Effector memory CD4-positive, alpha-beta T cell (primary cell): ENCODE results near the gene KRT33A.
"Not testable (repeated sequence)": the region's sequence is repeated elsewhere in the genome, so short reads cannot be mapped to it uniquely, and the experiment has no call there.

Source experiments
- DNase-seq, 3 donors: peaks; one replicate each; pipeline ENCODE4 v3.0.0-alpha.2; 2020
- H3K27ac ChIP-seq: 2 replicates; pipeline ENCODE4 v1.7.0; 2013; ENCODE audit warnings: mild to moderate bottlenecking, low read length, moderate library complexity; ENCODE audit not compliant: insufficient read depth, poor library complexity, severe bottlenecking
- H3K27me3 ChIP-seq: replicated peaks from 2 replicates; pipeline ENCODE4 v1.7.0; 2013; ENCODE audit warnings: mild to moderate bottlenecking, low read length; ENCODE audit not compliant: insufficient read depth, control insufficient read depth, poor library complexity, severe bottlenecking
- H3K36me3 ChIP-seq: 2 replicates; pipeline ENCODE4 v1.7.0; 2013; ENCODE audit warnings: mild to moderate bottlenecking, low read length, moderate library complexity; ENCODE audit not compliant: control insufficient read depth, insufficient read depth
- H3K4me1 ChIP-seq: 2 replicates; pipeline ENCODE4 v1.7.0; 2013; ENCODE audit warnings: low read length, mild to moderate bottlenecking; ENCODE audit not compliant: control insufficient read depth, insufficient read depth, poor library complexity, severe bottlenecking
- H3K4me3 ChIP-seq: 2 replicates; pipeline ENCODE4 v1.7.0; 2013; ENCODE audit warnings: low read length, low read depth, mild to moderate bottlenecking; ENCODE audit not compliant: insufficient read depth, poor library complexity, severe bottlenecking
- H3K9me3 ChIP-seq: 2 replicates; pipeline ENCODE4 v1.7.0; 2013; ENCODE audit warnings: mild to moderate bottlenecking, low read length, moderate library complexity; ENCODE audit not compliant: control insufficient read depth

The KRT33A gene

GRCh38 chr17:41390411-41390938, 39.8 kb upstream of the KRT33A start:
- no peak for DNase-seq
- Histone ChIP-seq H3K27ac (no peak overlapping the region), H3K4me1 (no peaks in the 10 kb centered on the region), H3K4me3 (no peak overlapping the region), H3K36me3 (no peaks in the 10 kb centered on the region), H3K9me3 (no peaks in the 10 kb centered on the region), H3K27me3 (no peaks in the 10 kb centered on the region)

DNA sequence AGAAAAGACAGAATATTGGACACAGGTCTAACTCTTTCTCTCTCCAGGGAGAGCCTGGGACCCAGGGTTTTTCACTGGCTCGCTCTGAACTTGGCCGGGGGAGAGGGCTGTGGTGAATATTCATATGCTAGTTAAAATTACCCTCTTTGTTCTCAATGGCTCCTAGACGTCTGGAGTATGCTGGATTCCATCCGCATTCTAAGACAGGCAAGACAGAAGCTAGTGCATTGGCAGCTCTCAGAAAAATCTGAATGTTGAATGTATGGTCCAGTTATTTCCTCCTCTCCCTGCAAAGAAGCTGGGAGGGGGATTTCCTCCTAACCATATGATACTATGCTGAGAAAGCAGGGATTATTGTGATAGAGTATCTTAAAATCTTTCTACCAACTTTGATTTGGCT, 37.0 kb upstream of the KRT33A start:
- Histone ChIP-seq H3K4me3 (no peak overlapping the region), H3K36me3 (no peaks in the 10 kb centered on the region), H3K27ac (no peak overlapping the region), H3K4me1 (no peaks in the 10 kb centered on the region), H3K9me3 (no peaks in the 10 kb centered on the region), H3K27me3 (no peaks in the 10 kb centered on the region)
- DNase-seq = no peak

DNA sequence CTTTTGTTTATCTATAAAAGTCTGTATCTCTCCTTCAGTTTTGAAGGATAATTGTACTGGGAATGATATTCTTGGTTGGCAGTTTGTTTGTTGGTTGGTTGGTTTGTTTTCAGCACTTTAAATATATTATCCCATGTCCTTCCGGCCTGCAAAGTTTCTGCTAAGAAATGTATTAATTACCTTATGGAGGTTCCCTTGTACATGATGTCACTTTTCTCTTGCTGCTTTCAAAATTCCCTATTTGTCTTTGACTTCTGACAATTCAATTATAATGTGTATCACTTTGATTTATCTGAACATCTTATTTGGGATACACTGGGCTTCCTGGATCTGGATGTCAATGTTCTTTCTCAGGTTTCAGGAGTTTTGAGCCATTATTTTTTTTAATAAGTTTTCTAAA, 35.6 kb upstream of the KRT33A start:
- Histone ChIP-seq H3K4me1 (no peaks in the 10 kb centered on the region), H3K9me3 (no peaks in the 10 kb centered on the region), H3K4me3 (no peak overlapping the region), H3K36me3 (no peaks in the 10 kb centered on the region), H3K27ac (no peak overlapping the region), H3K27me3 (no peaks in the 10 kb centered on the region)
- no peak for DNase-seq

GRCh38 chr17:41383690-41384089, 33.1 kb upstream of the KRT33A start:
- no peak for DNase-seq
- no peaks in the 10 kb centered on the region for H3K27me3 ChIP-seq
- no peaks in the 10 kb centered on the region for H3K9me3 ChIP-seq
- no peak overlapping the region for H3K27ac ChIP-seq
- H3K4me3 ChIP-seq = no peak overlapping the region
- H3K4me1 ChIP-seq = no peaks in the 10 kb centered on the region
- H3K36me3 ChIP-seq = no peaks in the 10 kb centered on the region

DNA sequence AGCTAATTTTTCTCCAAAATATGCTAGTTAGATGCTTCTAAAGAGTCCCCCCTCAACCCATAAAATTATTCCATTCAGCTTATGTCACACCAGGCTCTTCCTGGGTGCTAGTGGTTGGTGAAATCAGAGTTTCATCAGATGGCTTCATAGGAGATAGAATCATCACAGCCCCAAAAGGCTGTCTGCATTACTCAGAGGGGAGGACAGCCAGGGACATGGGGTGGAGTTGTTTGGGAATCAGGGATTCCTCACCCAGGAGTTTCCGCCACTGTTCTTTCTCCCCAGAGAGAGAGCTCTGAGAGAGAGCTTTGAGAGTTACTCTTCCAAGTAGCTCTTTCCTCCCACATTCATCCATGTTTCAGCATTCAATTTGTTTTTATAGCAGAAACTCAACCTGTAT, 31.8 kb upstream of the KRT33A start:
- no peak for DNase-seq
- Histone ChIP-seq H3K9me3 (no peaks in the 10 kb centered on the region), H3K4me3 (no peak overlapping the region), H3K27ac (no peak overlapping the region), H3K4me1 (no peaks in the 10 kb centered on the region), H3K36me3 (no peaks in the 10 kb centered on the region), H3K27me3 (no peaks in the 10 kb centered on the region)

GRCh38 chr17:41381943-41382342, 31.3 kb upstream of the KRT33A start, which contains the start of gene KRT34:
TSS of gene KRT34 (minus strand) at chr17:41382306. CDS start at chr17:41382246, 60 bp downstream.
- H3K27me3 ChIP-seq, DNase-seq, H3K27ac ChIP-seq, H3K9me3 ChIP-seq, H3K4me1 ChIP-seq, H3K36me3 ChIP-seq, H3K4me3 ChIP-seq: not testable (repeated sequence)

- H3K4me1 ChIP-seq, DNase-seq, H3K27ac ChIP-seq, H3K9me3 ChIP-seq, H3K27me3 ChIP-seq, H3K4me3 ChIP-seq, H3K36me3 ChIP-seq: not testable (repeated sequence)
Measured at GRCh38 chr17:41380091-41380490, 29.5 kb upstream of the KRT33A start.

DNA sequence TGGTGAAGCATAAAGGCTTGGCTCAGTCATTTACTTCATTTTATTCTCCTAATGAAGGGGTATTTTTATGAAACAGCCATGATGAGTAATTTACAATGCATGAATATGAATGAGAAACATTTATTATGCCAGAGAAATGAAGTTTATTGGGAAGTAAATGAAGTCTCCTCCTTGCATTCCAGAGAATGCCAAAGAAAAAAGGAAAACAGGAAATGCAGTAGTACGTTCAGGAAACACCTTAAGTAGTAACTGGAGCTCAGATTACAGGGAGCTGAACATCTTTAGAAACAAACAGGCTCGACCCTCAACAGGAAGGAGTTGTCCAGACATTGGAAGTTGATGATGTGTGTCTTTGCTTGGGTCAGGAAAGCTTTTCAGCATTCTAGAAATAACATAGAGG, 26.9 kb upstream of the KRT33A start:
- H3K4me3 ChIP-seq = no peak overlapping the region
- H3K4me1 ChIP-seq = no peaks in the 10 kb centered on the region
- H3K27me3 ChIP-seq = no peaks in the 10 kb centered on the region
- H3K9me3 ChIP-seq = no peaks in the 10 kb centered on the region
- no peak overlapping the region for H3K27ac ChIP-seq
- no peaks in the 10 kb centered on the region for H3K36me3 ChIP-seq
- no peak for DNase-seq

DNA sequence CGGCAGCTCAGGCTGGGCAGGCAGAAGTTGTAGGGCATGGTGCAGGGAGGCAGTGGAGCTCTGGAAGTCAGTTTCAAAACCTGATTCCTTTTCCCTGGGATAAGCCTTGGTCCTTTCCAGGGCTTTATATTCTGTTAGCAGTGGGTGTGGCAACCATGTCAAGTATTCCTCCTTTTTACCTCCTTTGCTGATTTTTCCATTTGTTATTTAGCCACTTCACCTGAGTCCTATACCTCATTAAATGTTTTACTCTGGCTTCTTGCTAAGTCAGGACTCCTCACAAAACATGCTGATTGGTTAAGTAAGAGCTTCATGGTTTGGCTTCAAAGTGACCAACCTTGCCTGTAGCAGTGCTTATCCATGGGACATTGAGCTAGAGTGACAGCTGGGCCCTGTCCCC, 19.1 kb upstream of the KRT33A start, which contains the start of gene KRT33B:
Gene KRT33B (minus strand): TSS at position 101 of the 400 bp plus-strand sequence. CDS start 63 bp downstream, at position 38.
- H3K4me1 ChIP-seq = no peaks in the 10 kb centered on the region
- no peaks in the 10 kb centered on the region for H3K9me3 ChIP-seq
- no peaks in the 10 kb centered on the region for H3K27me3 ChIP-seq
- DNase-seq = no peak
- no peaks in the 10 kb centered on the region for H3K36me3 ChIP-seq
- H3K4me3 ChIP-seq = no peak within 1 kb of the TSS
- H3K27ac ChIP-seq = no peak within 1 kb of the TSS

DNA sequence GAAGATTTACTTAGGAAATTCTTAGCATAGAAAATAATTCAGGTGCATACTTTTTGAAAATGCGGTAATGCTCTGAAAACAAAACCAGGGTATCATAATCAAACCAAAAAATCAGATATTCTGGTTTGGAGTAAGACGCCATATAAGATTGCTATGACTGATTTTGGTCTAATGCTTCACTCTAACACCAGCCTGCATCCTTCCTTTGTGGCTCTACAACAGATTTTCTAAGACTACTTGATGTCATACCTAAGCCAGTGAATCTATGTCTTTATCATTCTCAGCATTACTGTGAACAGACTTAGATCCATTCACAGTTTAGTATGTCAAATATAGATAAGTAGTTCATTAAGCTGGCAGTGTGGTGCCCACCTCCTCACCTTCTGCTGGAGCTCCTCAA, 18.4 kb upstream of the KRT33A start:
- Histone ChIP-seq H3K4me3 (no peak overlapping the region), H3K4me1 (no peaks in the 10 kb centered on the region), H3K9me3 (no peaks in the 10 kb centered on the region), H3K27ac (no peak overlapping the region), H3K27me3 (no peaks in the 10 kb centered on the region), H3K36me3 (no peaks in the 10 kb centered on the region)
- no peak for DNase-seq
